OCI-LY7 (cell line): ENCODE data around the gene MYZAP.

Experiments
- CTCF ChIP-seq: fragments of 200-600 bp; sonication (generic); conservative IDR thresholded peaks from 2 replicates; pipeline ENCODE4 v1.5.1; 2014; ENCODE audit warnings: mild to moderate bottlenecking, antibody characterized with exemption, low read length, moderate library complexity, mixed read lengths
- EZH2phosphoT487 ChIP-seq: fragments of 200-600 bp; sonication (generic); IDR thresholded peaks from 2 replicates; pipeline ENCODE4 v1.6.1; 2018; ENCODE audit warnings: low read depth, borderline replicate concordance, mild to moderate bottlenecking, mixed run types, antibody characterized with exemption, low read length, moderate library complexity, mixed read lengths

GRCh38 chr15:57554063-57554811 is 37.5 kb upstream of the MYZAP start:
- TF ChIP-seq CTCF (no peak), EZH2phosphoT487 (no peak)
